LNCaP clone FGC (cell line): Measurements from ENCODE around the gene ZNF726.
"Not testable (repeated sequence)": the region's sequence is repeated elsewhere in the genome, so short reads cannot be mapped to it uniquely, and the experiment has no call there.

Experiments used
- DNase-seq: peaks from one replicate; pipeline ENCODE4 v3.0.0-alpha.2; 2011; ENCODE audit warnings: low read depth
- H3K4me3 ChIP-seq: 2 replicates; pipeline ENCODE4 v1.5.1; 2011; ENCODE audit warnings: mild to moderate bottlenecking, low read depth, low read length, control low read depth
- CTCF ChIP-seq: IDR thresholded peaks from 2 replicates; pipeline ENCODE4 v1.5.1; 2012; ENCODE audit warnings: mild to moderate bottlenecking; ENCODE audit not compliant: control insufficient read depth, insufficient read depth; ENCODE audit errors: extremely low read depth

The ZNF726 gene

DNA sequence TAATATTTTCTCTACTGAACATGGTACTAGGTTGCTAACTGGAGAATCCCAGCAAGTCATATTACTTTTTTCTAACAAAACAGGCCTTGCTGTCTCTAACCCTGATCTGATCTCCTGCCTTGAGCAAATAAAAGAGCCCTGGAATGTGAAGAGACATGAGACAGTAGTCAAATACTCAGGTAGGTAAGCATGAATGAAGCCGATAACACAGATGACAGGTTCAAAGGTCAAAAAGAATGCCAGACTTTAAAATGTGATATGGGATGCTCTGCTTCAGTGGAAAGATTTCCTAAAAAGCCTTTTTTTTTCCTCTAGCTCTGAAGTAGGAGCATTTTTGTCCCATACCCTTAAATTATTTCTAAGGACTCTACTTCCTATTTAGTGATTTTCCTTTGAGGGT, 28.7 kb downstream of the ZNF726 start:
- no peak for TF ChIP-seq CTCF
- H3K4me3 ChIP-seq = no peak overlapping the region
- no peak for DNase-seq

DNA sequence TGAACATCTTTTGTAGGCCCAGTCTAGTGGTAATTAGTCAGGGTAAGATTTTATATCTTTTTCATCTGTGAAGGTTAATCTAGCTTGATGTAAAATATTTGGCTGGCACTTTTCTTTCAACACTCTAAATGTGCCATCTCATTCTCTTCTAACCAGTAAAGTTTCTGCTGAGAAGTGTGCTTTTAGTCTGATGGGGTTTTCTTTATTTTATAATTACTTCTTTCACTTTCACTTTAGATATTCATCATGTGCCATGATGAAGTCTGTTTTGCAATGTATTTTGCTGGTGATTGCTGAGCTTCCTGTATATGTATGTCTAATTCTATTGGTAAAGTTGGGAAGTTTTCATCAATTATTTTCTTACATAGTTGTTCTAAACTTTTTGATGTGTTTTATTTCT, 31.9 kb downstream of the ZNF726 start:
- DNase-seq = no peak
- H3K4me3 ChIP-seq = no peak overlapping the region
- no peak for TF ChIP-seq CTCF

GRCh38 chr19:23949611-23950010, 34.9 kb downstream of the ZNF726 start:
- no peak for TF ChIP-seq CTCF
- DNase-seq = no peak
- no peak overlapping the region for H3K4me3 ChIP-seq

DNA sequence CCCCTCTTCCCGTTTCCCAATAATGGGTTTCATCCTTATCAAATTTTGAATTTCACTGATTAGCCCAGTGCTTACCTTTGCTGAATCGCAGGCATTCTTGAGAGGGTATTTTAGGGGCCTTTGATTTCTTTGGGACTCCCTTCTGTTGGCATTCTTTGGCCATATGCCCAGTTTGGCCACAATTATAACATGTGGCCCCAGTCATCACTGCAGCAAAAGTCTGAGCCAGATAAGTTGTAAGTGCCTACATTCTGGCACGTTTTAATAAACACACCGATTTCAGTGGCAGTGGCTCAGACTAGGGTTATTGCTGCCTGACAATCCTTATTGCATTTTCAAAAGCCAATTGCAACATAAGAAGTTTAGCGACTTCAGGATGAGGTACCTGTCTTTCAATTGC, 41.4 kb downstream of the ZNF726 start:
- TF ChIP-seq CTCF = no peak
- no peak overlapping the region for H3K4me3 ChIP-seq
- DNase-seq = no peak

DNA sequence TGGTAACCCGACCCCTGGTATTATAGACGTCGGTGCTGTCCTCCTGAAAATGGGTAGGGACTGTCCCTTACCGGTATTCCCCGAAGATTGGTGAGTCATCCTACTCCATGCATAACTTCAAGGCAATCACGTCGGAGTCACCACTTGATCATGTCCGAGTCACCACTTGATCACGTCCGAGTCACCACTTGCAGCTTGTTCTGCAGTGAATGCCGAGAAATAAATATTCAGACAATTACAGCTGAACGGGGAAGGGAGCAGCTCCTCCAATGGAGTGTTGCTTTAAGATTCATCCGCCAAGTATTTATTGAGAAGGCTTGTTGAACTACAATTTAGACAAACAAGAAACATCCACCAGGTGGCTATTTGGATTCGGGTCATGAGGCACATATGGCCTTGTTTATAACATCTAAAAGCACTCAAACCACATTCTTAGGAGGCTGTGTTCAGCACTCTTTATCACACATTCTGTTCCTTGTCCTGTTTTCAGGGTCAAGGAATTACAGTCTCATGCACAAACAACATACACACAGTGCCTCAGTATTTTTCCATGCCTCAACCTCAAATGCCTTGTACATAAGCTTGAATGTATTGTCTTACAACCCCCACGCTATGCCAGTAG, 43.1 kb downstream of the ZNF726 start:
- peak; percentile 6 for DNase-seq
- TF ChIP-seq CTCF = no peak
- H3K4me3 ChIP-seq = no peak overlapping the region

GRCh38 chr19:23963396-23963795, 48.7 kb downstream of the ZNF726 start:
- not testable (repeated sequence) for H3K4me3 ChIP-seq, DNase-seq

DNA sequence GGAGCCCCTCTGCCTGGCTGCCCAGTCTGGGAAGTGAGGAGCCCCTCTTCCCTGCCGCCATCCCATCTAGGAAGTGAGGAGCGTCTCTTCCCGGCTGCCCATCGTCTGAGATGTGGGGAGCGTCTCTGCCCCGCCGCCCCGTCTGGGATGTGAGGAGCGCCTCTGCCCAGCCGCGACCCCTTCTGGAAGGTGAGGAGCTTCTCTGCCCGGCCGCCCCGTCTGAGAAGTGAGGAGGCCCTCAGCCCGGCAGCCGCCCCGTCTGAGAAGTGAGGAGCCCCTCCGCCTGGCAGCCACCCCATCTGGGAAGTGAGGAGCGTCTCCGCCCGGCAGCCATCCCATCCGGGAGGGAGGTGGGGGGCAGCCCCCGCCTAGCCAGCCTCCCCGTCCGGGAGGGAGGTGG, 49.2 kb downstream of the ZNF726 start:
- DNase-seq, H3K4me3 ChIP-seq: not testable (repeated sequence)

DNA sequence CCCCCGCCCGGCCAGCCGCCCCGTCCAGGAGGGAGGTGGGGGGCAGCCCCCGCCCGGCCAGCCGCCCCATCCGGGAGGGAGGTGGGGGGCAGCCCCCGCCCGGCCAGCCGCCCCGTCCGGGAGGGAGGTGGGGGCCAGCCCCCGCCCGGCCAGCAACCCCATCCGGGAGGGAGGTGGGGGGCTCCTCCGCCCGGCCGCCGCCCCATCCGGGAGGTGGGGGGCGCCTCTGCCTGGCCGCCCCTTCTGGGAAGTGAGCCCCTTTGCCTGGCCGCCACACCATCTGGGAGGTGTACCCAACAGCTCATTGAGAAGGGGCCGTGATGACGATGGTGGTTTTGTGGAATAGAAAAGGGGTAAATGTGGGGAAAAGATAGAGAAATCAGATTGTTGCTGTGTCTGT, 49.6 kb downstream of the ZNF726 start:
- not testable (repeated sequence) for H3K4me3 ChIP-seq, DNase-seq

GRCh38 chr19:23969630-23970029, 54.9 kb downstream of the ZNF726 start:
- TF ChIP-seq CTCF = no peak
- no peak for DNase-seq
- H3K4me3 ChIP-seq = no peak overlapping the region
